ENCODE results near the gene ANKRD33. TPM values are rescaled to one million over a fixed set of nuclear protein-coding genes. Genes with fewer than 3 reads are reported as not detected.

The ANKRD33 gene
- total RNA-seq, 1 experiment from 2014 or later, result 0.81 TPM

DNA sequence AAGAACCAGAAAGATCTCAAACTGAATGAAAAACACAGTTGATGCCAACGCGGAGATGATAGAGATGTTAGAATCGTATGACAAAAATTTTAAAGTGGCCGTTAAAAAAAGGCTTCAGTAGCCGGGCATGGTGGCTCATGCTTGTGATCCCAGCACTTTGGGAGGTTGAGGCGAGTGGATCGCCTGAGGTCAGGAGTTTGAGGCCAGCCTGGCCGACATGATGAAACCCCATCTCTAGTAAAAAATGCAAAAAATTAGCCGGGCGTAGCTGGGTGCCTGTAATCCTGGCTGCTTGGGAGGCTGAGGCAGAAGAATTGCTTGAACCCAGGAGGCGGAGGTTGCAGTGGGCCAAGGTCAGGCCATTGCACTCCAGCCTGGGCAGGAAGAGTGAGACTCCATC, 14.0 kb downstream of the ANKRD33 start:
- peaks cover 12% of the 10 kb centered on the region for H3K27me3 Mint-ChIP-seq (ENCODE audit: low read depth)
- no peak overlapping the region for H3K14ac ChIP-seq (ENCODE audit: insufficient read depth, low read length)
- H3K79me1 ChIP-seq (ENCODE audit: insufficient read depth, low read depth, low read length, poor library complexity, severe bottlenecking), result no peaks in the 10 kb centered on the region
- no peak overlapping the region for H3T11ph ChIP-seq (ENCODE audit: low read length)
- peaks cover 3% of the 10 kb centered on the region for H4K20me1 ChIP-seq (ENCODE audit: control insufficient read depth, insufficient read depth, insufficient read length)
- H3K36me3 Mint-ChIP-seq (ENCODE audit: insufficient read depth in 1 of 3, low read depth in 3 of 3), result no peaks in the 10 kb centered on the region; a peak in 1 of 7 replicates
- no peaks in the 10 kb centered on the region for H3K9me3 ChIP-seq (ENCODE audit: control insufficient read depth, low read depth, low read length)
- H3K23me2 ChIP-seq (ENCODE audit: insufficient read length, low read depth, low read length, poor library complexity, severe bottlenecking), result no peaks in the 10 kb centered on the region
- no peak overlapping the region for H2BK5ac ChIP-seq (ENCODE audit: insufficient read length, low read length)
- H2AK5ac ChIP-seq (ENCODE audit: insufficient read length, low read length), result no peak overlapping the region
- no peak overlapping the region for H2AFZ ChIP-seq (ENCODE audit: low read length)
- no peak for DNase-seq
- H2BK12ac ChIP-seq (ENCODE audit: insufficient read length, low read depth, low read length), result no peak overlapping the region
- no peak overlapping the region for H4K5ac ChIP-seq (ENCODE audit: insufficient read length, low read depth, low read length)
- H3K4me1 ChIP-seq (ENCODE audit: insufficient read depth, low read length), result peaks cover 2% of the 10 kb centered on the region; the same call in 1 of the 2 replicates
- H3K9me3 Mint-ChIP-seq, result no peaks in the 10 kb centered on the region; a peak in 1 of 5 replicates
- no peak overlapping the region for H3K4ac ChIP-seq (ENCODE audit: low read depth, low read length)
- no peak overlapping the region for H4K91ac ChIP-seq (ENCODE audit: insufficient read length, low read depth, low read length)
- no peaks in the 10 kb centered on the region; the same call in 1 of the 2 replicates for H3K27me3 ChIP-seq (ENCODE audit: insufficient read depth, low read length)
- no peak overlapping the region for H3K23ac ChIP-seq (ENCODE audit: insufficient read length, low read depth, low read length)
- H3K9ac ChIP-seq (ENCODE audit: extremely low read depth, insufficient read length, low read length), result no peak overlapping the region
- no peak overlapping the region for H2BK120ac ChIP-seq (ENCODE audit: low read depth, low read length, poor library complexity, severe bottlenecking)
- no peak for TF ChIP-seq CTCF (conservative IDR thresholded peaks at IDR 0.05)
- H3K4me1 Mint-ChIP-seq, result peaks cover 6 to 17% of the 10 kb centered on the region in 2 experiments
- H2BK20ac ChIP-seq (ENCODE audit: low read depth, low read length, poor library complexity, severe bottlenecking), result no peak overlapping the region
- H3K18ac ChIP-seq (ENCODE audit: insufficient read length, low read depth, low read length), result no peak overlapping the region
- H3K4me3 Mint-ChIP-seq, result no peak overlapping the region
- no peak overlapping the region for H3K27ac Mint-ChIP-seq
- no peak overlapping the region for H3K4me2 ChIP-seq (ENCODE audit: insufficient read depth, insufficient read length, low read length)
- no peak overlapping the region for H3K27ac ChIP-seq (ENCODE audit: insufficient read length, low read depth, low read length)
- WGBS (ENCODE audit: extremely low coverage, insufficient read length, low lambda C conversion rate), result no CpG with 5 or more reads among the region's 11 CpGs
- no peak overlapping the region for H4K8ac ChIP-seq (replicated peaks; ENCODE audit: insufficient read length, low read depth, low read length)
- no peaks in the 10 kb centered on the region for H3K79me2 ChIP-seq (ENCODE audit: insufficient read depth, low read length)
- H2BK15ac ChIP-seq (ENCODE audit: low read depth, low read length), result no peak overlapping the region
- H3K56ac ChIP-seq (ENCODE audit: insufficient read length, low read depth, low read length), result no peak overlapping the region

All from H9 (cell line).